HG03064 (cell line): ENCODE data around the gene PPP1R12A.
"Not testable (repeated sequence)": the region's sequence is repeated elsewhere in the genome, so short reads cannot be mapped to it uniquely, and the experiment has no call there.

ENCODE experiments used
- ATAC-seq: cut with Tn5 transposase; IDR thresholded peaks from one replicate; pipeline ENCODE4 v1.9.1; 2021; ENCODE audit warnings: low read depth; ENCODE audit not compliant: unreplicated experiment

PPP1R12A gene

DNA sequence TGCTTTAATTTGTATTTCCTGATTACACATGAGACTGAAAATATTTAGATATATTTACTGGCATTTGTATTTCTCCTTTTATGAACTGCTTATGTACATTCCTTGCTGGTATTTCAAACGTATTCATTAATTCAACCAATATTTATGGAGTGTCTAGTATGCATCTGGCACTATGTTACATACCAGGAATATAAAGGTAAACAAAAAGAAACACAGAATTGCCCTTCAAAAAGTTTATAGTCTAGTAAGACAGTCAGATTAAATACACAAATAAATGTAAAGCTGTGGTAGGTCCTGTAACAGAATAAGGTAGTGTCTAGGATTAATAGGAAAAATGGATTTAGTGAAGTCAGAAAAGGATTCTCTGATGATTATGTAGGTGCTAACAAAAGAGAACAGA is 87.5 kb downstream of the PPP1R12A start:
- ATAC-seq = no peak

GRCh38 chr12:79844693-79845092 is 90.2 kb downstream of the PPP1R12A start:
- no peak for ATAC-seq

DNA sequence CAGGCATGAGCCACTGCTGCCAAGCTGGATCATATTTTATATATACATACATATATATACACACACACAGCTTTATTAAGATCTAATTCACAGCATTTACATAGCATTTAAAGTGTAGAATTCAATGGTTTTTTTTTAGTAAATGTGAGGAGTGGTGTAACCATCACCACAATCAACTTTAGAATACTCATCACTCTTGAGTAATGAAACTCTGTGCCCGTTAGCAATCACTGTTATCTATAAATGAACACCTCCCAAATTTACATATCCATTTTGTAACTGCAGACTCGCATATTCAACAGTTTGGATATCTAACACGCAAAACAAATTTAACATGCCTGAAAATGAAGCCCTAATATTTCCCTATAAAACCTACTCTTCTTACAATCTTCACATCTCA is 90.9 kb downstream of the PPP1R12A start:
- ATAC-seq = no peak

GRCh38 chr12:79842630-79843029 is 92.3 kb downstream of the PPP1R12A start:
- ATAC-seq = no peak

- ATAC-seq = no peak
Observed at GRCh38 chr12:79841878-79842265, 93.0 kb downstream of the PPP1R12A start.

GRCh38 chr12:79841248-79841877 is 93.5 kb downstream of the PPP1R12A start:
- no peak for ATAC-seq

DNA sequence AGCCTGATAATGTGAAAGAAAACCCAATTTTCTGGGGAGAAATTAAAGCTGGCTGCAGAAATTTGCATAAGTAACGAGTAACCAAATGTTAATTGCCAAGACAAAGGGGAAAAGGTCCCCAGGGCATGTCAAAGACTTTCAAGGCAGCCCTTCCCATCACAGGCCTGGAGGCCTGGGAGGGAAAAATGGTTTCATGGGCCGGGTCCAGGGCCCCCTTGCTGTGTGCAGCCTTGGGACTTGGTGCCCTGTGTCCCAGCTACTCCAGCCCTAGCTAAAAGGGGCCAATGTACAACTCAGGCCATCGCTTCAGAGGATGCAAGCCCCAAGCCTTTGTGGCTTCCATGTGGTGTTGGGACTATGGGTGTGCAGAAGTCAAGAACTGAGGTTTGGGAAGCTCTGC is 96.5 kb downstream of the PPP1R12A start:
- no peak for ATAC-seq

DNA sequence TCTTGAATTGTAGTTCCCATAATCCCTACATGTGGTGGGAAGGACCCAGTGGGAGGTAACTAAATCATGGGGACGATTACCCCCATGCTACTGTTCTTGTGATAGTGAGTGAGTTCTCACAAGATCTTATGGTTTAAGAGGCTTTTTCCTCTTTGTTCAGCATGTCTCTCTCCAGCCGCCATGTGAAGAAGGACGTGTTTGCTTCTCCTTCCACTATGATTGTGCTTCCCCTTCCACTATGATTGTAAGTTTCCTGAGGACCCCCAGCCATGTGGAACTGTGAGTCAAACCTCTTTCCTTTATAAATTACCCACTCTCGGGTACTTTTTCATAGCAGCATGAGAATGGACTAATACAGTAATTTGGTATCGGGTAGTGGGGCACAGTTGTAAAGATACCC is 97.3 kb downstream of the PPP1R12A start:
- no peak for ATAC-seq

GRCh38 chr12:79835377-79835843 is 99.5 kb downstream of the PPP1R12A start:
- no peak for ATAC-seq

DNA sequence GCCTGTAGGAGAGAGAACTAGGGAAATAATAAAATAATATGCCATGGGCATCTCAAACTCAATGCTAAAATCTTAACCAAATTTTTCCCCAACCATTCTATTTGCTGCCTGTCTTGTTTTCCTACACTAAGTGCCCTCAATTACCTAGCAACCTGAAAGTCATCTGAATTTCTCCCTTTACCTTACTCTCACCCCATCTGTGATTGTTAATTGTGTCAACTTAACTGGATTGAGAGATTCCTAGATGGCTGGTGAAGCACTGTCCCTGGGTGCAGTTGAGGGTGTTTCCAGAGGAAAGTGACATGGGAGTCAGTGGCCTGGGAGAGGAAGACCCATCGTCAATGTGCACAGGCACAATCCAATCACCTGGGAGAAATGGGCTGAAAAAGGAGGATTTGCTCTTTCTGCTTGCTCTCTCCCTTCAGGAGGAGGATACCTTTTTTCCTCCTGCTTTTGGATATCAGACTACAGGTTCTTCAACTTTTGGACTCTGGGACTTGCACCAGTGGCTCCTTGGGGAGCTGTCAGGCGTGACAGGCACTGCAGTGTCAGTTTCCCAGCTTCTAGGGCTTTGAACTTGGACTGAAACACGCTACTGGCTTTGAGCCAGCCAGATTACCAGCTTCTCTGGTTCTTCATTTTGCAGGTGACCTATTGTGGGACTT is 100.1 kb downstream of the PPP1R12A start:
- ATAC-seq = no peak

- no peak for ATAC-seq
Observed at GRCh38 chr12:79830440-79830839, 104.5 kb downstream of the PPP1R12A start.

- ATAC-seq = no peak
Observed at GRCh38 chr12:79828924-79829323, 106.0 kb downstream of the PPP1R12A start.

- ATAC-seq = no peak
Observed at GRCh38 chr12:79827484-79827883, 107.4 kb downstream of the PPP1R12A start.

DNA sequence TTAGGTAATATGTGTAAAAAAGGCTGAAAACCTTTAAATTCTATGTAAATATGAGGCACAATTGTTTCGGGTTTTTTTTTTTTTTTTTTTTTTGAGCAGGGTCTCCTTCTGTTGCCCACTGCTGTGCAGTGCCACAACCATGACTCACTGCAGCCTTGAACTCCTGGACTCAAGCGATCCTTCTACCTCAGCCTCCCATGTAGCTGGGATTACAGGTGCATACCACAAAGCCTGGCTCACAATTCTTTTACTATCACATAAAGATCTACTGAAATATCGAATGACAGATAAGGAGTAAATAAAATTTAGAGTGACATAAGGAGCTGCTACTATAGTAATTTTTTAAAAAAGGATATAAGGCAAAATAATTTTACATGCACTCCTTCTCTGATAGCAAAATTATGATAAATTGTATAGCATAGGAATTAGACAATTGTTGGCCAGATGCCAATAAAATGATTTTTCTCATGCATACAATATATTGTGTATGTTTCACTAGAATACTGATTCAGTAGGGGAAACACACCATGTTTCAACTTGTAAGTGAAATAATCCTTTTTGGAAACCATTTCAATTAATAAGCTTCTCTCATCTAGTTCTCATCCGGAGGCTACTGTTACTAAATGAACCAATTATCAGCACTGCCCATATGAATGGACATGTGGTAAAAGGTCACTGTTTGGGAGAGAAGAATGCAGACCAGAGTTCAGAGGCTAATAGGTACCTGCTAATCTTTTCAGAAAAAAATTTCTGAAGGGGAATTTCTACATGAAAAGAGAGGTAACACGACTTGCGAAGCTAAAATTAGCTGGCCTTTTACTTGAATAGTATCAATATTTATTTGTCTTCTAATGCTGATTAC is 108.4 kb downstream of the PPP1R12A start:
- ATAC-seq = no peak

- ATAC-seq = no peak
Observed at GRCh38 chr12:79822475-79822874, 112.4 kb downstream of the PPP1R12A start.

DNA sequence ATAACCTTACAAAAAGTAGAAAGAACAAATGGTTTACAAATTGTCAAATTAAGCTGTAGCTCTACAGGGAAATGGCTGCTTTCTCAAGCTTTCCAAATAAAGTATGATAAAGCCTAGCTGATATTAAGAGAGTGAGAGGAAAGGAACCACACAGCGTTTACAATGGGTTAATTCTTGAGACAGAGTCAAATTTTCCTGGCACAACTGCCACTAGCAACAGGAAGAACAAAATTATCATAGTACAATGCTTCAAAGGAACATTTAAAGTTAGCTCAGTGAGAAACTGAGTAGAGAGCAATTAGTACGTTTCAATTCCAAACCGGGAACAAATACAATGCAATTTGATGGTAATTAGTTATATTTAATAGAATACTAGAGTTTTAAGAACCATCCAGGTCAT is 116.0 kb downstream of the PPP1R12A start:
- no peak for ATAC-seq

DNA sequence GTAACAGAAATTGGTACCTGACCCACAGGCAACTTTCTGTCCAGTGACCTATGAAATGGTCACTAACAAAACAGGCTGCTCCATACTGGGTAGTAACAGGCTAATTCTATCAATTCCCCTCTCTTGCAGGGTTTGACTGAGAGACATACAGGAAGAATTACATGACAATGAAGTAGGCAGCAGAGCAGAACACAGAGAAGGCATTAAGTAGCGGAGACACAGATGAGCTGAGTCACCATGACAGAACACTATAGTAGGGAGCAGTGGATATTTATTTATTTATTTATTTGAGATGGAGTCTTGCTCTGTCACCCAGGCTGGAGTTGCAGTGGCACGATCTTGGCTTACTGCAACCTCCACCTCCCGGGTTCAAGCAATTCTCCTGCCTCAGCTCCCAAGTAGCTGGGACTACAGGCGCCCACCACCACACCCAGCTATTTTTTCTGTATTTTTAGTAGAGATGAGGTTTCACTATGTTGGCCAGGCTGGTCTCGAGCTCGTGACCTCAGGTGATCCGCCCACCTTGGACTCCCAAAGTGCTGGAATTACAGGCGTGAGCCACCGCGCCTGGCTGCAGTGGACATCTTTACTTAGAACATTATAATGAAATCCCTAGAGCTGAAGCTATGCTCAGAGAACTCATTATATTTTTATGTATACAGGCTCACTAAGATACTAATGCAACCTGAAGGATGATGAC is 150.4 kb downstream of the PPP1R12A start:
- ATAC-seq = not testable (repeated sequence)

GRCh38 chr12:79782172-79782900 is 152.6 kb downstream of the PPP1R12A start:
- no peak for ATAC-seq

GRCh38 chr12:79778802-79779448 is 156.0 kb downstream of the PPP1R12A start:
- no peak for ATAC-seq

DNA sequence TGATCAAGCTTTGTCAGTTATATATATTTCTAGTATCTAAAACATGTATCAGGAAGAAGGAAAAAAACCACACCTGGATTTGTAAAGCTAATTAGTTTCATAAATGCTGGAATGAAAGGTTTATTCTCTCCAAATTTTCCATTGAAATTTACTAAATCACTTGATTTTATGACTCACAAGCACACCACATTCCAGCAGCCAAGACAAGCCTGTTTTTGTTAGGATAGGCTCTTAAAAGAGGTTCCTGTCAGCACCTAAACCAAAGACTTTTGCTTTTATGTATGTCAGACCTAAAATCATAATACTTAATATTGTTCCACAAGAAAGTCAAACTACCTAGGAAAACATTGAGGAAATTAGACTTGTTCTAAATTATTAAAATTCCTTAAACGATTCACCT is 158.8 kb downstream of the PPP1R12A start:
- no peak for ATAC-seq
